IPS-NIHi7 (cell line): ENCODE measurements around the gene PPA2.

ENCODE experiments used
- DNase-seq: peaks from one replicate; pipeline ENCODE4 v3.0.0; 2012; ENCODE audit warnings: mixed read lengths; ENCODE audit errors: extremely low spot score

The PPA2 gene

GRCh38 chr4:105399532-105400161 is 74.2 kb downstream of the PPA2 start:
- DNase-seq: no peak

GRCh38 chr4:105392858-105393257 is 81.0 kb downstream of the PPA2 start:
- DNase-seq: no peak

- DNase-seq: no peak
Observed at GRCh38 chr4:105389167-105389566, 84.7 kb downstream of the PPA2 start.

- DNase-seq: no peak
Observed at GRCh38 chr4:105387466-105387865, 86.4 kb downstream of the PPA2 start.

GRCh38 chr4:105386012-105386411 is 87.8 kb downstream of the PPA2 start:
- no peak for DNase-seq

DNA sequence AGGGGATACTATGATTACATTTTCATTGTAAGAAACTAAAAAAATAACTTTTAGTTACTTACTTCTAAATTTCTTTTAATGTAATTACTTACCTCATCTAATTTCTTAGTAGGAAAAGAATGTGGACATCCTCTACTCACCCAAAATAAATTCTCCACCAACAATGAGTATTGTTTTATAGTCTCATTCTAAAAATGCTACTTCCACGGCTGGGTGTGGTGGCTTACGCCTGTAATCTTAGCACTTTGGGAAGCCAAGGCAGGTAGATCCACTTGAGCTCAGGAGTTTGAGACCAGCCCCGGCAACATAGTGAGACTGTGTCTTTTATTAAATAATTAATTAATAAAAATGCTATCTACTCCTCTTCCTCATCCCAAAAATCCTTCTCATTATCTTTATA is 99.8 kb downstream of the PPA2 start:
- DNase-seq: no peak

DNA sequence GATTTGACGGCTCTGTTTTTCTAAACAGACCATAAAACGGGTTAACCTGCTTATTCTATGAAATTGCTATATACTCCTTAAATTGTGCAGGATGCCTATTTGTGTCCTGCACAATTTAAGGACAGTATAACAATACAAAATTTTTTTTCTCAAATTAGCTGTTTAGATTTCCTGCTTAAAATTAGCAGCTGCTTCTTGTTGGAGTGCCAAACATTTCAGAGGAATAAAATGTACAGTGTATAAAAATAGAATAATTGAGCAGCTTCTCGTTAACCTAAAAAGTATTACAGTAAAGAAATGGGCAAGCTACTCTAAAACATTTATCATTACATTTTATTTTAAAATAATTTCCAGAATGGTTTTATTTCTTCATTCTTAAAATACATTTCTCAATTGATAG is 100.5 kb downstream of the PPA2 start:
- DNase-seq: no peak

- DNase-seq: no peak
Observed at GRCh38 chr4:105369988-105370387, 103.9 kb downstream of the PPA2 start.

- no peak for DNase-seq
Observed at GRCh38 chr4:105361053-105361452, 112.8 kb downstream of the PPA2 start.

DNA sequence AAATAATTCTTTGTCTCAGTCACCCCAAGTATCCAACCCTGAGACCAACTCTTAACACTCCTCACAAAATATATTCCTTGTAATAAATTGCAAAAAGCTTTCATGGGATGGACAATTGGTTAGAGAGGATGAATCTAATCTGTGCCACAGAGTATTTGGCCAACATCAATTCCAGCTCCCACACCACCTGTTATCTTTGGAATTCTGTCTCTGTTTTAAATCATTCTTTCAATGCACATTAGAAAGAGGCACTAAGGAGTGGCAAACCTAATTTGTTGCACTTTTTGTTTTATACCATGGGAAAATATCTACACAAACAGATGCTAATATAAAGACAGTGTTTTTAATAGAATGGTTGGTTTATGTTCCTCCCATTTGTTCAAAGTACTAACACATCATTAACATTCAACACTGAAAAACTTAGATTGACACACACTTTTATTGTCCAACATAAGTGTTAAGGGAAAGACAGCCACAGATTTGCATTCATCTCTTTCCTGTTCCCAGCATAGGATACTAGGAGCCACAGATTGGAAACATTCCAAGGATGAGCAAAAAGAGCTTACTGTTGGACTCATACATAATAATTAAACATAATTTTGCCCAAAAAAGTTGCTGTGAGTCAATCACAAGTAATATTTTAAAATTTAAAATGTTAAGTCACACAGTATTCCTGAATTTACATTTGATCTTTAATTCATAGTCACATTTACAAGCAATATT is 116.4 kb downstream of the PPA2 start:
- no peak for DNase-seq

DNA sequence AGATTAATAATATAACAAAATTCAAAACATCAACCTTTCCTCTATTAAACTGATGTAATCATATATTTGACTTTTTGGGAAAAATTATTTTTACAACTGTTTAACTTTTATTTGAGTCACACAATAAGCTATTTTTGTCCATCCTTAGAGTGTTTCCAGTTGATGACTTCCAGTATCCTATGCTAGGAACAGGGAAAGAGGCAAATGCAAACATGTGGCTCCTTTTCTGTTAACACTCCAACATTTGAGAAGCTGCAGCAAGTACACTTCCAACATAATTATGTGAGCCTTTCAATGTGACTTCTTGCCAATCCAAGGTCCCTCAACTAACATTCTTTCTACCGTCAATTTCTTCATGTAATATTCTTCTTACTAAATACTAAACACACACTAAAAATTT is 117.7 kb downstream of the PPA2 start:
- DNase-seq: no peak

DNA sequence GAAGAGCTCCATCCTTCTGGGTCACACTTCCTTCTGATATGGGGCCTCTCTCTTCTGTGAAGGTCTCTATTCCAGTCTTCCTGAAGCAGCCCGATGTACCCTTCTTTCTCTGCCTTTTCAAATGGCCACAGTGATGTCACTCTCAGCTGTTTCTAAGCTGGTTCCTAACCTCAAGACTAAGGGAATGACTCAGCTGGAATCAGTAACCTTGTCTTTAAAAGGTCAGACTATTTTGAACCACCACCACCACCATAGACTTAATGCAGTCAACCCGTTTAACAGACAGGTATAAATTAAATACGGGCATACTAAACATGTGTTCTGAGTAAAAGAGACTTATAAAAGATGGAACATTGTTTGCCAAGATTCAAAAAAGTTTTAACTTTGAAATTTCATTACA is 121.0 kb downstream of the PPA2 start:
- DNase-seq: no peak

GRCh38 chr4:105351861-105352260 is 122.0 kb downstream of the PPA2 start:
- no peak for DNase-seq

DNA sequence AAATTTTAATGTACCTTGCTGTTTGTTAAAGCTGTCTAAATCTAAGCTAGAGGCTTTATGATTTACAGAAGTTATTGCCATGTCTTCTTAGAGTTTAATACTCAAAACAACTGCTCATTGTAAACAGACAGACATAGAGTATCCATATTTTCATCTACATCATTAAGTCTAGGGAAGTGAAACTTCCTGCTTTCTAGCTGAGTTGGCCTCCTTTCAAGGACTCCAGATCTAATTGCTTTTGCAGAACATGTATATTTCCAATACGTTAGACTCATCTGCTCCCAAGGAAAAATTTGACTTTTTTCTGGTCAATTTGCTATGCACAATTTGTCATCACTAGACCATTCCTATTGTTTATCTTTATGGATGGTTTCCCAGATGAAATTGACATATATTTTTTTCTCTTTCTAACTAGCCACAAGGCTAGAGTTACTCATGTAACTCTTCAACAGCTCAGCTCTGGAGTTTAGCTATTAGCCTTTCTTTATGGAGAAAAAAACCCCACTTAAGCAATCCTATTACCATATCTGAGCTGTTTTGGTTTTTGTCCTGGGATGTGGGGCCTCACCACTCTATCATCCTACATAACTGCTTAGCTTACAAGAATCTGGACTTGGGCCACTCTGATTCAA is 122.9 kb downstream of the PPA2 start:
- no peak for DNase-seq

- DNase-seq: no peak
Observed at GRCh38 chr4:105348719-105349118, 125.1 kb downstream of the PPA2 start.

DNA sequence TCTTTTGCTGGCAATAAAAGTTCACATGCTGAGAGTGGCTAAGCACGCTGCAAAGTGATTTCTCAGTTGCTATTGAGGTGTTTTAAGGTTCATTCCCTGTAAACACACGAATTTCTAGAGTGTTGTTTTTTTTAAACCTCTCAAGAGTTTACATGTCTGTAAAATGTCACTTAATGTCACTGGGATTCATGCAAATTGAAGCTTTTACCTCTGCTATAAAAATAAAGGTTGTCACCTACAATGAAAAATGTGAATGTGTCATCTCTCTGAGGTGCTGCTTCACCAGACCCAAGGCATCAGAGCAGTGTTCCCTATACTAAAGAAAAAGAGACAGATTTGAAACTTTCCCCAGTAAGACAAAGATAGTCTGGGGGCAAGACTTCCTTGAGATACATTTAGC is 127.0 kb downstream of the PPA2 start:
- no peak for DNase-seq

DNA sequence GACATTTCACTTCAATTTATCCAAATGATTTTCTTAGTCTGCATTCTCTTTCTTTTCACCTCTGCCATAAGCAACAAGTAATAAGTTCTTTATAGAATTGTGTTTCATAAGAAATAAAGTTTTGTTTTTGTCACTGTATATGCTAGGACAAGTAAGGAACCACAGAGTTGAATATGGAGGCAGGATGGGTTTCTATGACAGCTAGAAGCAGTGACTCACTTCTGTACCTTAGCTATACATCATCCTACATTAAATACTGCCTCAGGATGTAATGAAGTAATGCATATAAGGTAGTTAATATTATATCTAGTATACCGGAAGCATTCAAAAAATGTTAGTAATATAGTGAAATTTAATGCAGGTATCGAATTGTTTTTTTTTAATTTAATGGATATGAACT is 128.0 kb downstream of the PPA2 start:
- no peak for DNase-seq

DNA sequence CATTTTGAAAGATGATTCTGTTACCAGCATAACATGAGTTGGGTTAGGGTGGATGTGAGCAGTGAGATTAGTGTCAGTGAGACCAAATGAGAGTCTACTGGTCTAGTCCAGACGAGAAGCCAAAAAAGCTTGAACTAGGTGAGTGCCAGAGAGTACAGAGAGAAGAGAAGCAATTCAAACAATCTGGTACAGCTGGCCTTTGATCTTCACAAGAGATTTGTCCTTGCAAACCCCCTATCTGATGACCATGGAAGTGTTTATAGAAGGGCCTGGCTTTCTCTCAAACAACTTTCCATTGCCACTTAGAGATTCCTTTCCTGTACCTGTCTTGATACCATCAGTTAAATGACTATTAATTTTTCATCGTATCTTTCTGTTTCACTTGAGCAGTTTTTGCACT is 128.5 kb downstream of the PPA2 start:
- no peak for DNase-seq

- DNase-seq: no peak
Observed at GRCh38 chr4:105344141-105344540, 129.7 kb downstream of the PPA2 start.

DNA sequence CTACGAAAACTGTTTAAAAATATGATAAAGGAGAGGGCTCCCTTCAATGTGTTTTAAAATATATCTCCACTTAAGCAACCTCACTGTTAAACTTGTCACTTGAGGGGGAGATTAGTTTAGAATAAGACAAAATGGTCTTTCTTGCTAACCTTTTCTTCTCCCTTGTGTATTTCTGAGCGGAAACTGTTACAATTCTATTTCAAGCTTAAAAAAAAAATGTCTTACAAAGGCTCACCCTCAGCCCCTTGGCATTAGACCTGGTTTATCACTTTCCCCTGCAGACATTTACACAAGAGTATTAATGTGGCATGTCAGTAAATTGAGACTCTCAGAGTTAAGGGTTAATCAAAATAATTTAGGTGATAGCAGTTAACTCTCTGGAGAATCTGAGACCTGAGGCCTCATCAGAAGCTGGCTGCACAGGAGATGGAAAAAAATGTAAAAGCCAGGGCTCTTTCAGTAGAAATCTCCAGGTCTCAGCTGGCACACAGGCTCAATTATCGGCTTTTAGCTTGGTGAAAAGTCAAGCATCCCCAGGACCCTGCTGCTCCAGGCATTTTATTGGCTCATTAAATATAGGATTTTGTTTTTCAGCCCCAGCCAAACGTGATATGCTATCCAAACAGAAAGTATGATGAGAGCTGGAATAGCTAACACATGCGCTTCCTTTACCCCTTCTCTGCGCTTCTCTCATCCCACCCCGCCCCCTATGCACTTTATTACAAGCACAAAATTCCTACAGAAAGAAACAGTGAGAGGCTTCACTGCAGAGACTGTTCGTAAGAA is 130.5 kb downstream of the PPA2 start:
- DNase-seq: no peak

GRCh38 chr4:105329081-105329480 is 144.8 kb downstream of the PPA2 start:
- no peak for DNase-seq

DNA sequence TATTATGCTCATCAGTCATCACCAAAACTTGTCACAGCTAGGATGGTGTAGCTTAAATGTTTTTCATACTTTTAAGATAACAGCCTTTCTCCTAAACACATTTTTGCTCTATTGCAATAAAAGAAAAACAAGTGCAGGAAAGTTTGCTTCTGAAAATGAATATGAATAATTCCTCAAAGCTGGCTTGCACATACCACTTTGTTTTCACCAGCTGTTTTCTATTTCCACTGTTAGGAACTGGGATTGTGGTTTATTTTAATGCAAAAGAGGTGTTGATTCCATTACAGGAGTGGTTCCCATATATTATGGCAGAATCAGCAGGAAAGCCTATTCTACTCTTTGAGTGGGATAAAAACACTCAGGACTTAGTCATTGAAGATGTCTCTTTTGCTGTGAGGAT is 145.9 kb downstream of the PPA2 start:
- no peak for DNase-seq

- no peak for DNase-seq
Observed at GRCh38 chr4:105327222-105327621, 146.6 kb downstream of the PPA2 start.
